ENCODE data around the gene C1orf141.
"Not testable (repeated sequence)": the region's sequence is repeated elsewhere in the genome, so short reads cannot be mapped to it uniquely, and the experiment has no call there.

The C1orf141 gene

DNA sequence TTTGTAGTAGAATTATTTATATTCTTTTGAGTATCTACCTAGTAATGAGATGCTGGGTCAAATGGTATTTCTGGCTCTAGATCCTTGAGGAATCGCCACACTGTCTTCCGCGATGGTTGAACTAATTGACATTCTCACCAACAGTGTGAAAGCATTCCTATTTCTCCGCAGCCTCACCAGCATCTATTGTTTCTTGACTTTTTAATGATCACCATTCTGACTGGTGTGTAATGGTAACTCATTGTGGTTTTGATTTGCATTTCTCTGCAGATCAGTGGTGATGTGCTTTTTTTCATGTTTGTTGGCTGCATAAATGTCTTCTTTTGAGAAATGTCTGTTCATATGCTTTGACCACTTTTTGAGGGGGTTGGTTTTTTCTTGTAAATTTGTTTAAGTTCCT lies 16.2 kb upstream of the C1orf141 start:
- H3K4me3 ChIP-seq (ENCODE audit: low read length): no peak overlapping the region
- no peak for TF ChIP-seq ZNF274 (IDR thresholded peaks at IDR 0.05; ENCODE audit: low read depth, low read length)

DNA sequence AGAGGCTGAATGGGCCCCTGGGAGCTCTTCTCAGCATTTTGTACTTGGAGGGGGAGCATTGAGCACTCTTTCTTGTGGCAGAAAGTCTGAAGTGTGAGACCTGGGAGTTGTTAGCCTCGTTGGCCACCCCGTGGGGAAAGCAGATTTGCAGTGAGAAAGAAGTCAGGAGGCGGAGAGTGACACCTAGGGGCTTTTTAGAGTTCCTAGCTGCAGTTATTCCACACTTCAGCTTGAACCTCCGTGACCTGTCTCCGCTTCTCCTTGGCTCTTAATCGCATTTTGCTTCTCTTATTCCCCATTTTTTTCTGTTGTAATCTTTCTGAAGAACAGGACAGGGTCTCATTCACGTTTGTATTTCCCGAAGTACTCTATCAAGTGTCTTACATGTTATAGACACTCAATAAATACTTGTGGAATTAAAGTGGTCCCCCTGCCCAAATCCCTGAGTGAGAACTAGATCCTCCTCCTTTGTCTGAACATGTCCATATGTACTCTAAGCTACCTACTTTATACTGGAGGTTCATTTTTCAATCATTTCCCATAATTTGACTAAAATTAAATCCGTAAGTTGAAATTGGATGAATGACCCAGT lies 14.5 kb upstream of the C1orf141 start:
- TF ChIP-seq ZNF274 (IDR thresholded peaks at IDR 0.05; ENCODE audit: low read depth, low read length): no peak
- no peak overlapping the region for H3K4me3 ChIP-seq (ENCODE audit: low read length)

DNA sequence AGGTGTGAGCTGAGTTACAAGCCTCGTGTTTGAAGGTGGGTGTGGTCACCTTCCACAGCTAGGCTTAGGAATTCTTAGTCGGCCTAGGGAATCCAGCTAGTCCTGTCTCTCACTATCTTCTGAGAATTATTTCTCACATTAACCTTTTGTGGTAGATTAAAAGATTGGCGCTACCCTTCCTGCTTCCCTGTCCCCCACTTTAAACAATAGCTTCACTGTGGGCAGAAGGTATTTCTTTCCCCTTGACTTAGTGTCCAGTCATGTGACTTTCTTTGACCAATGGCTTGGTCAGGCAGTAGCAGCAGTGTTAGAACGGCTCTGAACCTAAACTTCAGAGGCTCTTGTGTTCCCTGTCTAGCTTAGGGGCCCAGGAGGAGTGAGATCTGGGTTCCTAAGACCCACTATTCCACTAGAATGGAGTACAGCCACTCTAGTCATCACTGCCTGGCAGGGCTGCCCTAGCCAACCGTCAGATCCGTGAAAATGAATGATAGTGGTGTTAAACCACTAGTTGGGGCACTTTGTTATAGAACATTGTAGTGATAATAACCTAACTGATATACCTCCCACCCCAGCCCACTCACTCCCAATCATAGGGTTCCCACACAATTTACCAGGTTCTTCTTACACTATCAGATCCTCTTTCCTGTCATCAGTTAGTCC lies 13.9 kb upstream of the C1orf141 start:
- no peak overlapping the region for H3K4me3 ChIP-seq (ENCODE audit: low read length)
- no peak for TF ChIP-seq ZNF274 (IDR thresholded peaks at IDR 0.05; ENCODE audit: low read depth, low read length)

- H3K4me3 ChIP-seq (ENCODE audit: low read length): not testable (repeated sequence)
These were observed 13.2 kb upstream of the C1orf141 start for GRCh38 chr1:67147973-67148372.

DNA sequence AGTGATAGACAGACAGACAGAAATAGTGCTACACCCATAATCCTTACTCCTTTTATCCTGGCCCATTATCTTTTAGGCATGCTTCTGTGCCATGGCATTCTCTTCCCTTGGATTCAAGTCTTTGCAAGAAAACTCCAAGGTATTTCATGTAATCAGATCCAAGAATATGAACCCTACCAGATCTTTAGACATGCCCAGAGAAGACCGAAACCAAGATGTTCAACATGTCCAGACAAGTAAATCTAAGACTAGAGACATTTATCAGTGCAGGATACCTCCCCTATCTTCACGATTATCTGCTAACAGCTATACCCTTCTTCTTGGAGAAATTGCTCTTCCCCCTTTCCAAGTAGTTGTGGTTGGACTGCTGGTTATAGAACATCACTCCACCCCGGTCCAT lies 11.8 kb upstream of the C1orf141 start:
- no peak overlapping the region for H3K4me3 ChIP-seq (ENCODE audit: low read length)
- TF ChIP-seq ZNF274 (IDR thresholded peaks at IDR 0.05; ENCODE audit: low read depth, low read length): no peak

GRCh38 chr1:67146101-67146500 lies 11.3 kb upstream of the C1orf141 start:
- H3K4me3 ChIP-seq (ENCODE audit: low read length): no peak overlapping the region
- no peak for TF ChIP-seq ZNF274 (IDR thresholded peaks at IDR 0.05; ENCODE audit: low read depth, low read length)

DNA sequence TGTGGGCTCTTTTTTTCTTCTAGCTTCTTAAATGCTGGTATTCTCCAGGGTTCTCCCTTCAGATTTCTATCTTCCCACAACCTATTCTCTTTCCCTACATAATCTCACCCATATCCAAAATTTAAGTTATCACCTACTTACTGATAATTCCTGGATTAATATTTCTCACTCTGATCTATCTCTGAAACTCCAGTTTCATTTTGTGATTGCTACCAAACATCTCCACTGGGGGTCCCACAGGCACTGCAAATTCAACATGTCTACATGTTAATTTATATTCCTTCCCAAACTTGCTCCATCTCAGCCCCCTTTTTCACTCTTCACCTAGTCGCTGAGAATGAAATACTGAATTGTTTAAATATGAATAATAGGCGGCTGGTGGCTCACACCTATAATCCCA lies 9.9 kb upstream of the C1orf141 start:
- no peak overlapping the region for H3K4me3 ChIP-seq (ENCODE audit: low read length)
- TF ChIP-seq ZNF274 (IDR thresholded peaks at IDR 0.05; ENCODE audit: low read depth, low read length): no peak

DNA sequence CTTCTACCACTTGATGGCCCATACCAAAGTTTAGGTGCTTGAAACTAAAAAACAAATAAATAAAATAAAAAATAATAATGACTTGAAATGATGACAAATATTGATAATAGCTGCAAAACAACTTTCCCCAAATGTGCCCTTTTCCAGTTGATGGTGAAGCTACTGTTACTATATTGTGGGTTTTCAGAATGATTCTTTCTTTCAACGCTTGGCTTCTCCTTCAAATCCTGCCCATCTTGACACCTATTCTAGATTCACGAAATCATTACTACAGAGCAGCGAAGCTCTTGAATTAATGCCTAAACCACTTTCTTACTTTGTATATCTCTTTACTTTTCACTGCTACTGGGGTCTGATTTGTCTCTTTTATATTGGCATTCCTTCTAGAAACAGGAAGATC lies 9.2 kb upstream of the C1orf141 start:
- no peak overlapping the region for H3K4me3 ChIP-seq (ENCODE audit: low read length)
- TF ChIP-seq ZNF274 (IDR thresholded peaks at IDR 0.05; ENCODE audit: low read depth, low read length): no peak

DNA sequence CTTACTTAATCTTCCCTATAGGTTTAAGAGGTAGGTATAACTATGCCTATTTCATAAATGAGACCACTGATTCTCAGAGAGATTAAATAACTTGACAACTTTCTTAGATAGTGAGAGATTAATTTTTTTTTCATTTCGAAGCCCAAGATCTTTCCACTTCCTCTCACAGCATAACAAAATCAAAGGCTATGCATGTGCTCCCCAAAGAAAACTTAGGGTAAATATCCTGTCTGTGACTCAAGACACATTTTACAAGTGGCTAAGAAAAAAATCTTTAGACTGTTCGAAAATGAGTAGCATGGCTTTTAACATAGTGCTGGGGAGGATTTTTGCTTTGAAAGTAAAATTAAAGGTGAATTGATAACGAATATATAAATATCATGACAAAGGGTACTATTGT lies 8.2 kb upstream of the C1orf141 start:
- H3K4me3 ChIP-seq (ENCODE audit: low read length): no peak overlapping the region
- no peak for TF ChIP-seq ZNF274 (IDR thresholded peaks at IDR 0.05; ENCODE audit: low read depth, low read length)

DNA sequence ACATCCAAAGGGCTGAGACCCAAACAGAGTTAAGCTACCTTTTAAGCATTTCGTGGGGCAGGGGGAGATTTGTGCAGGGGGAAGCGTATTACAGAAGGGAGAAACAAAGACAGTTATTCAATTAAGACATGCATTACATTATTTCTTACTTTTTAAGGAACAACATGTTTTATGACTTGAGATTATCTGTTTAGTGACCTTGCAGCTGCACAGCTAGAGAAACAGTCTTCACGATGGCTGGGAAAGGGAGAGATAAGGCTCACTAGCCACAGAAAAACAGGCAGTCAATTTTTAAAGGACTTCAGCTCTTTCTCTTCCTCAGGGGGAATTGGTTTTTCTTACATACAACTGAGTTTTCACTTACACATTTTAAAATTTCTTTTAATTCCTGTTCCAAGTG lies 7.1 kb upstream of the C1orf141 start:
- not testable (repeated sequence) for H3K4me3 ChIP-seq (ENCODE audit: low read length)

- H3K4me3 ChIP-seq (ENCODE audit: low read length): no peak overlapping the region
These were observed 5.7 kb upstream of the C1orf141 start for GRCh38 chr1:67140460-67140859.

GRCh38 chr1:67138813-67139499 lies 4.2 kb upstream of the C1orf141 start:
- H3K4me3 ChIP-seq (ENCODE audit: low read length): no peak overlapping the region
- TF ChIP-seq ZNF274 (IDR thresholded peaks at IDR 0.05; ENCODE audit: low read depth, low read length): no peak

More at GRCh38 chr1:67140460-67140859, 5.7 kb upstream of the C1orf141 start:
- TF ChIP-seq ZNF274 (IDR thresholded peaks at IDR 0.05; ENCODE audit: low read depth, low read length): no peak

- no peak overlapping the region for H3K4me3 ChIP-seq (ENCODE audit: low read length)
- TF ChIP-seq ZNF274 (IDR thresholded peaks at IDR 0.05; ENCODE audit: low read depth, low read length): no peak
These were observed 2.6 kb upstream of the C1orf141 start for GRCh38 chr1:67137307-67137753.

DNA sequence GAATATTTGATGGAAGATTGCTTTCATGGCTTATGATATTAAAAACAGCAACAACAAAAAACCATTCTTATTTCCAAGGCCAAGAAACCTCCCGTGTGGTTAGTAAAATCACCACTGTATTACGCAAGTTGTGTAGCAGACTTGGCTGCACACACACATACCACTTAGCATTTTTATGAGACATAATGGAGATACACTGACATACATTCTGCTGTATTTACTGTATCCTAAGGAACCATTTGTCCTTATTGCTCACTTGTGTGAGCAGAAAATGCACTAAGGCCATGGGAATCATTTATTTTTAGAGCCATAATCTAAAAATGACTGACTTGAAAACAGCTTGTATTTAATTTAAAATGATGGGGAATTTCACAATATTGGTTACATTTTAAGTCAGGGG lies 584 bp upstream of the C1orf141 start:
- no peak for TF ChIP-seq ZNF274 (IDR thresholded peaks at IDR 0.05; ENCODE audit: low read depth, low read length)
- H3K4me3 ChIP-seq (ENCODE audit: low read length): no peak overlapping the region

DNA sequence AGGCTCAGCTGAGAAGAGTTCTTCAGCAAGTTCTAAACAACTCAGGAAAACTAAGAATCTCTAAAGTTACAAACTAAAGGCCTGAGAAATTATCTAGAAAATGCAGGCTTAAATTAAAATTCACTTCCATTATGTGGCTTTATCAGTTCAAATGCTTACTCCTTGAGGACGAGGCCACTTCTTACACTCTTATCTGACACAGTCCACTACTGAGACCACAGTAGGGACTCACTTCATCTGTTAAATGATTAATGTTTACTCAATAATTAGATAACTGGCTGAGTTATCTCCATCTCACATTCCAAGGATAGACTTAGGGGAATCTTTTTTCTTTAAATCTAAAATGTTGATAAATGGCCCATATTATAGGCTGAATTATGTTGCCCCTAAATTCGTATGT lies 1.6 kb downstream of the C1orf141 start:
- H3K4me3 ChIP-seq (ENCODE audit: low read length): no peak overlapping the region
- no peak for TF ChIP-seq ZNF274 (IDR thresholded peaks at IDR 0.05; ENCODE audit: low read depth, low read length)

All from GM08714 (cell line).